Stomach smooth muscle (tissue), 2 donors: ENCODE measurements around the gene PDZD2.
"Not testable (repeated sequence)": the region's sequence is repeated elsewhere in the genome, so short reads cannot be mapped to it uniquely, and the experiment has no call there.

Source experiments
- H3K27ac ChIP-seq: one replicate; pipeline ENCODE4 v1.7.0; 2013; ENCODE audit warnings: mild to moderate bottlenecking, low read length, inconsistent platforms
- H3K27me3 ChIP-seq, 2 donors: one replicate each; pipeline ENCODE4 v1.7.0; 2013; ENCODE audit warnings: low read length in 2 of 2; ENCODE audit not compliant: insufficient read depth in 2 of 2, control insufficient read depth in 1 of 2
- H3K36me3 ChIP-seq, 2 donors: one replicate each; pipeline ENCODE4 v1.7.0; 2013; ENCODE audit warnings: low read length in 2 of 2; ENCODE audit not compliant: control insufficient read depth in 2 of 2, insufficient read depth in 2 of 2
- H3K4me1 ChIP-seq: one replicate; pipeline ENCODE4 v1.7.0; 2013; ENCODE audit warnings: low read length; ENCODE audit not compliant: control insufficient read depth, insufficient read depth
- H3K4me3 ChIP-seq, 2 donors: one replicate each; pipeline ENCODE4 v1.7.0; 2013; ENCODE audit warnings: low read length in 2 of 2
- H3K9ac ChIP-seq, 2 donors: one replicate each; pipeline ENCODE4 v1.7.0; 2013; ENCODE audit warnings: low read length in 2 of 2, mild to moderate bottlenecking in 1 of 2
- H3K9me3 ChIP-seq, 2 donors: one replicate each; pipeline ENCODE4 v1.7.0; 2013; ENCODE audit warnings: low read length in 2 of 2; ENCODE audit not compliant: control insufficient read depth in 2 of 2
- donor health status: healthy.
- donor health status: Pancreatic carcinoma.

The PDZD2 gene

DNA sequence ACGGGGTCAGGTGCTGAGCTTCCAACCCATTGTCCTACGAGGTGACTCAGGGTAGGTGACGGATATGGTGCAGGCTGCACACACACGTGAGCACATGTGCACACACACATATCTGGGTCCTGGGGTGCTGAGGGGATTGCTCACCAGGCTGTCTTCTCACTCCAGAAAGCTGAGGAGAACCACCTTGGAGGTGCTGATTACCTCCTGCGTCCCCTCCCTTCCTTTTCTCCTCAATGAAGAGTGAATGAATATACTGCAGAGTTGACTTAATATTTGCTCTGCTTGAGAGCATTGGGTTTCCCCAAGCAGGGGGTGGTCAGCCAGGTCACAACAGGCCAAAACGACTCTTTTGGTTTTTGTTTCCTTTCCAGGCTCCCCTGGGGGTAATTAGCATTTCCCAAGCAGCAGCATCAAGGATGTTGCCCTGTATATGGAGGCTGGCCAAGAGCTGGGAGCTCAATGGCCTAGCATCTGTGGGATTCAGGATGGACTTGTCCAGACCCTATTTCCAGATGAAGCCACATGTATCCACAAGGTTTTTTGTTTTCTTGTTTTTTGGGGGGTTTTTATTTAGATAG, 49.7 kb downstream of the PDZD2 start:
- H3K9ac ChIP-seq: no peak overlapping the region
- H3K27me3 ChIP-seq: no peaks in the 10 kb centered on the region
- H3K4me1 ChIP-seq: no peaks in the 10 kb centered on the region
- H3K27ac ChIP-seq: no peak overlapping the region
- H3K9me3 ChIP-seq: no peaks in the 10 kb centered on the region
- no peaks in the 10 kb centered on the region for H3K36me3 ChIP-seq
- H3K4me3 ChIP-seq: no peak overlapping the region

DNA sequence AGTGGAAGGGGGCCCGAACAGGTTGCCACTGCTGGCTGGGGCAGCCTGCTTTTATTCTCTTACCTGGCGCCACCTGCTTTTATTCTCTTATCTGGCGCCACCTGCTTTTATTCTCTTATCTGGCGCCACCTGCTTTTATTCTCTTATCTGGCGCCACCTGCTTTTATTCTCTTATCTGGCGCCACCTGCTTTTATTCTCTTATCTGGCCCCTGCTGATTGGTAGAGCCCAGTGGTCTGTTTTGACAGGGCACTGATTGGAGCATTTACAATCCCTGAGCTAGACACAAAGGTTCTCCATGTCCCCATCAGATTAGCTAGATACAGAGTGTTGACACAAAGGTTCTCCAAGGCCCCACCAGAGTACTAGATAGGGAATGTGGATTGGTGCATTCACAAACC, 52.5 kb downstream of the PDZD2 start:
- H3K27ac ChIP-seq, H3K4me3 ChIP-seq, H3K9ac ChIP-seq, H3K27me3 ChIP-seq, H3K9me3 ChIP-seq, H3K36me3 ChIP-seq, H3K4me1 ChIP-seq: not testable (repeated sequence)

DNA sequence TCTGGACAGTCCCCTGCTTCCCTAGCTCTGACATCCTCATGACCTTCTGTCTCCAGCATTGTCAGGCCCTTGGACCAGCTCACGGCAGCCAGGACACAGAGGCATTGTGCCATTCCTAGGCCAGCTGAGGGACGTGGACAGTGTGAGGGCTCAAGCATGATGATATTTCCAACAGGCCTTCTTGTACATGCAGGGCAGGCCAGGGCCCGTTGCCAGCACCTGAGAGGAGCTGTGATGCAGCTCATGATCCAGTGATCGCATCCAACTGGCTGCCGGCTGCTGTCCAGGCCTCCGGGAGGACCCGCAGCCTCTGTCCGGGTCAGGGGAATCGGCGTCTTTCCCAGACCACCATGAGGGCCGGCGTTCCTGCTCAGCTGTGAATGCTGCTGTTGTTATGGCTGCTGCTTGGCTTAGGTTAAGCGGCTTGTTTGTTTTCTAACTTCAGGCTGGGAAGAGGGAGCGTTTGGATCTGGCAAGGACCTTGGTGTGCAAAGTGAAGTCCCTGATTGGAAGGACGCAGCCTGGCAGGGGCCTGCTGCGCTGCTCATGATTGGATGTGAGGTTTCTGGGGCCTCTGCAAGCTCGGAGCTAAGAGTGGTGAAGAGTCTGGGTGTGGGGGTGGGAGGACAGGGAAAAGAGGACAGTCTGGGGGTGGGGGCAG, 53.8 kb downstream of the PDZD2 start:
- no peaks in the 10 kb centered on the region for H3K36me3 ChIP-seq
- H3K9ac ChIP-seq: no peak overlapping the region
- no peak overlapping the region for H3K4me3 ChIP-seq
- no peaks in the 10 kb centered on the region for H3K4me1 ChIP-seq
- H3K9me3 ChIP-seq: no peaks in the 10 kb centered on the region
- no peaks in the 10 kb centered on the region for H3K27me3 ChIP-seq
- H3K27ac ChIP-seq: no peak overlapping the region

DNA sequence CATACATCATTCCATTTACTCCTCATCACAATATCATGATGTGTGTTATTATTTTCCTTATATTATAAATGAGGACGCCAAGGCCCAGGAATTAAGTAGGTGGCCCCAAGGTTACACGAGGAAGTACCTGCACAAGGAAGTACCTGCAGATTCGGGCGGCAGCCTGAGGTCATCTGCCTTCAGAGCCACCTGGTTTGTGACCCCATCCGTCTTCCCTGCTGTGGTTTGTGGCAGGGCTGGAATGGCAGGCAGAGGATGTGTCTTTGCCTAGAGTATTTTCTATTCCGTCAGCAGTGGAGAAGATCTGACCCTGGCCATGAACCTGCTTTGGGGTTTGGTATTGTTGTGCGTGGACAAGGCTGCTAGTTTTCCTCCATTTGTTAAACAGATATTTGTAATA, 59.7 kb downstream of the PDZD2 start:
- H3K4me1 ChIP-seq: no peaks in the 10 kb centered on the region
- no peak overlapping the region for H3K4me3 ChIP-seq
- no peak overlapping the region for H3K27ac ChIP-seq
- H3K9ac ChIP-seq: no peak overlapping the region
- H3K9me3 ChIP-seq: no peaks in the 10 kb centered on the region
- H3K27me3 ChIP-seq: peaks cover 0 to 2% of the 10 kb centered on the region in 2 donors
- H3K36me3 ChIP-seq: no peaks in the 10 kb centered on the region

DNA sequence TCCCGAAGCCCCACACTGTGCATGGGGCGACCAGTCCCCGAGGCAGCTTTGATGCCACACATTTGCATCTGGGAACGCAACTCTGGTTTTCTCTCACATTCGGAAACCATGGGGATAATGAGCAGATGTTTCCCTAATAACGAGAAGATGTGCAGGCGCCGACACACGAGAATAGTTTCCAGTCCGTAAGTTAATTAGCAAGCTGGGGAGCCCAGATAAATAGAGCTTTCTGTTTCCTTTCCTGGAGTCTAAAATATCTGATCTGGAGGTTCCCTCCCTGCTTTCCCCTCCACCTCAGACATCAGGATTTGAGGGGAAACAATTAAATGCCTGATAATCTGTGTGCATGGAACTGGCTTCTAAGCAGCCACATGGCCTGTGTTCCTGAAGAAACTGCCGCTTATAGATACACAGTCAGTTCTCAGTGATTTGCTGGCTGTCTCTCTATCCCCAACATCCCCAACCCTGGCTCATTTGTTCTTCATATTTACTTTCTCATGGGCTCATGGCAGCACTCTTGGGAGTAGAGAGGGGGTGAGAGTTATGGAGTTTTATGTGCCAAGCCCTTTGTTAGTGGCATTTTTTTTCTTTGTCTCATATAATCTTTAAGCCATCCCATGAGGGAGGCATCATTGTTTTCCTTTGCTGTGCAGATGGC, 62.8 kb downstream of the PDZD2 start:
- Histone ChIP-seq H3K27me3 (peaks cover 0 to 2% of the 10 kb centered on the region in 2 donors), H3K36me3 (no peaks in the 10 kb centered on the region), H3K4me3 (no peak overlapping the region), H3K9ac (no peak overlapping the region), H3K9me3 (no peaks in the 10 kb centered on the region), H3K27ac (no peak overlapping the region), H3K4me1 (no peaks in the 10 kb centered on the region)

DNA sequence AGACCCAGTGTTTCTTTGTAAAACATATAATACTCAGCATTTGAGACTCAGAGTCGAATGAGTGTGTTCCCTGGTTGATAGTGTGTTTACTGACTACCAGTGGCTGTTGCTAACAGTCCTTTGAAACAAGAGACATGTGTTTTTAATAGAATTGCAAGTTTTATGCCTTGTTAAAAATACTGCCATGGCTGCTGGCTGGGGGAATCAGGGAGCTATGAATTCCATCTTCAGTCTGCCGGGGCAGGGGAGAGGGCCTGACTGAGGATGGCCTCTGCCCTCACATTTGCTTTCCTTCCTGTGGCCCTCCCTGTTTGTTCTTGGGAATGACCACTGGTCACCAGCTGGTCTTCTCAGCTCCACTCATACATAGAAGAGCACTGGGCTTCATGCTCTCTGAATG, 63.8 kb downstream of the PDZD2 start:
- H3K27me3 ChIP-seq: peaks cover 0 to 2% of the 10 kb centered on the region in 2 donors
- no peak overlapping the region for H3K9ac ChIP-seq
- H3K36me3 ChIP-seq: no peaks in the 10 kb centered on the region
- H3K9me3 ChIP-seq: no peaks in the 10 kb centered on the region
- no peaks in the 10 kb centered on the region for H3K4me1 ChIP-seq
- no peak overlapping the region for H3K4me3 ChIP-seq
- H3K27ac ChIP-seq: no peak overlapping the region

DNA sequence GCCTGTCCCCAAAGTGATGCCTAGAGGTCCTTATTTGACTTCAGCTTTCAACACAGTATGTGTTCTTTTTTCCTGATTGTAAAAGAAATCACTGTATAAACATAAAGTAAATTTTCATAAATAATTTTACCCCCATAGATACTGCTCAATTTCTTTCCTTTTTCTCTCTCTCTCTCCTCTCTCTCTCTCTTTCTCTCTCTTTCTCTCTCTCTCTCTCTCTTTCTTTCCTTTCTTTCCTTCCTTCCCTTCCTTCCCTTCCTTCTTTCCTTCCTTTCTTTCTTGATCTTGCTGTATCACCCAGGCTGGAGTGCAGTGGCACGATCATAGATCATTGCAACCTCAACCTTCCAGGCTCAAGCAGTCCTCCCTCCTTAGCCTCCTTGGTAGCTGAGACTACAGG, 64.8 kb downstream of the PDZD2 start:
- Histone ChIP-seq H3K9ac (no peak overlapping the region), H3K27ac (no peak overlapping the region), H3K27me3 (no peaks in the 10 kb centered on the region), H3K4me3 (no peak overlapping the region), H3K9me3 (no peaks in the 10 kb centered on the region), H3K36me3 (no peaks in the 10 kb centered on the region), H3K4me1 (no peaks in the 10 kb centered on the region)

DNA sequence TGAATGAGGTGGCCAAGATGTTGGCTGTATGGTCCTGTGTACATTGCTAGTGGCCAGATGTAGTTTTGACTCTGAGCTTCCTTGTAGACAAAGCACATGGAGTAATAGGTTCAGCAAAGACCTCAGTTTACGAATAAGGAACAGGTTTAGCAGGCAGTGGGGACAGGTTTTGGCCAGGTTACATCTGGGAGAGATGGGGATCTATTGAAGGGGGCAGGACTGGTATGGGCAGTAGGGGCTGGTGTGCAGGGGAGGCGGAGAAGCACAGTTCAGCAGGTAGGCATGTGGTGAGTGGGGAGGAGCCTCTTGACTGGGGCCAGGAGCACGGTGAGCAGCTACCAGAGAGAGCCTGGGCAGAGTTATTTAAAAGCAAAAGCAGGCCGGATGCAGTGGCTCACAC, 67.3 kb downstream of the PDZD2 start:
- no peaks in the 10 kb centered on the region for H3K9me3 ChIP-seq
- no peaks in the 10 kb centered on the region for H3K36me3 ChIP-seq
- H3K9ac ChIP-seq: no peak overlapping the region
- H3K27me3 ChIP-seq: no peaks in the 10 kb centered on the region
- H3K27ac ChIP-seq: no peak overlapping the region
- no peaks in the 10 kb centered on the region for H3K4me1 ChIP-seq
- H3K4me3 ChIP-seq: no peak overlapping the region

DNA sequence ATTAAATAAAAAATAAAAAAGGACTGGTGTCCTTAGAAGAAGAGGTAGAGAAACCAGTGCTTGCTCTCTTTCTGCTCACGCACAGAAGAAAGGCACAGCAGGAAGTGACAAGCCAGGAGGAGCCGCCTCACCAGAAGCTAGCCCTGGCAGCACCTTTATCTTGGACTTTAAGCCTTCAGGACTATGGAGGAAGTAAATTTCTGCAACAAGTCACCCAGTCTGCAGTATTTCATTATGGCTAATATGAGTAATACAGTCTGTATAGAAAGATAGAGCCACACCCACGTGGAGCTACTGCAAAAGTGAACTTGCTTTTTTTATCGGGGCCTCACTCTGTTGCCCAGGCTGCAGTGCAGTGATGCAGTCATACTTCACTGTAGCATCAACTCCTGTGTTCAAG, 68.4 kb downstream of the PDZD2 start:
- Histone ChIP-seq H3K27ac (no peak overlapping the region), H3K27me3 (no peaks in the 10 kb centered on the region), H3K9ac (no peak overlapping the region), H3K4me3 (no peak overlapping the region), H3K4me1 (no peaks in the 10 kb centered on the region), H3K36me3 (no peaks in the 10 kb centered on the region), H3K9me3 (no peaks in the 10 kb centered on the region)

DNA sequence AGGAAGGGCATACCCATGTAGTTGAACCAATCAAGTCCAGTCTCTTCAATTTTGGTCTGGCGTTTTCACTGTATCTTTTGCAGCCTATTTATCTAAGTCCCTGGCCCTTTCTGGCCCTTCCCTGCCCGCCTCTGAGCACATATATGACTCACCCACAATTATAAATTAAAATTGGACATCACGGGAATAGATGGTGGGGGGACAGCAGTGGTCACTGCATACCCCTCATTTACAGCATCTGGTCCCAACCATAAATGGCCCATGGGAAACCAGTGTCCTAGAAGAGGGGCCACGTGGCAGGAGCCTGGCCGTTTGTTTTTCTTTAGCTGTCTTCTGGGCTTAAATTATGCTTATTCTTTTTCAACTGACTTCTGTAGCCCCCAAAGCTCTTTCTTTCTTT, 69.2 kb downstream of the PDZD2 start:
- H3K9ac ChIP-seq: no peak overlapping the region
- no peak overlapping the region for H3K4me3 ChIP-seq
- no peaks in the 10 kb centered on the region for H3K27me3 ChIP-seq
- no peaks in the 10 kb centered on the region for H3K36me3 ChIP-seq
- no peaks in the 10 kb centered on the region for H3K9me3 ChIP-seq
- H3K27ac ChIP-seq: no peak overlapping the region
- H3K4me1 ChIP-seq: no peaks in the 10 kb centered on the region

DNA sequence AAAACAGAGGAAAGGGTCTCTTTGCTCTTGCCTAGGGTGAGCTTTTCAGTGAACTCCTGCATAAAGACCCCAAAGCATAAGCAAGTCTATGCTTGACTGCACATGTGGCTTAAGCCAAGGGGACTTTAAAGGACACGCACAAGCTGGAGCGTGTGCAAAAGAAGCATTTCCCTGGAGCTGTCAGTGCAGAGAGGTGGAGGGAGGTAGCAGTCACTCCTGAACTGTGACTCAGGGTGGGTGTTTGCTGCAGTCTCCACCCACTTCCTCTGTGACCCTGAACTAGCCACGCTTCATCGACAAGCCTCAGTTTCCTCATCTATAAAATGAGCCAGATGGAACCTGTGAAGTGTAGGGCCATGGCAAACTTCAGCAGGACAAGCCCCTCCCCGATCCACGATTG, 72.4 kb downstream of the PDZD2 start:
- no peak overlapping the region for H3K9ac ChIP-seq
- H3K27ac ChIP-seq: no peak overlapping the region
- H3K27me3 ChIP-seq: no peaks in the 10 kb centered on the region
- H3K4me3 ChIP-seq: no peak overlapping the region
- H3K9me3 ChIP-seq: no peaks in the 10 kb centered on the region
- H3K4me1 ChIP-seq: no peaks in the 10 kb centered on the region
- no peaks in the 10 kb centered on the region for H3K36me3 ChIP-seq
